Germinal center (tissue), 1 donor: ENCODE results near the gene RPL11.
A peak's percentile ranks its signal among the peaks of the same experiment; 100 is the strongest.
"Not testable (repeated sequence)": the region's sequence is repeated elsewhere in the genome, so short reads cannot be mapped to it uniquely, and the experiment has no call there.

ENCODE experiments used
- DNase-seq: peaks from one replicate; pipeline ENCODE4 v3.0.0; 2012; ENCODE audit warnings: mixed read lengths, low spot score

Gene RPL11

DNA sequence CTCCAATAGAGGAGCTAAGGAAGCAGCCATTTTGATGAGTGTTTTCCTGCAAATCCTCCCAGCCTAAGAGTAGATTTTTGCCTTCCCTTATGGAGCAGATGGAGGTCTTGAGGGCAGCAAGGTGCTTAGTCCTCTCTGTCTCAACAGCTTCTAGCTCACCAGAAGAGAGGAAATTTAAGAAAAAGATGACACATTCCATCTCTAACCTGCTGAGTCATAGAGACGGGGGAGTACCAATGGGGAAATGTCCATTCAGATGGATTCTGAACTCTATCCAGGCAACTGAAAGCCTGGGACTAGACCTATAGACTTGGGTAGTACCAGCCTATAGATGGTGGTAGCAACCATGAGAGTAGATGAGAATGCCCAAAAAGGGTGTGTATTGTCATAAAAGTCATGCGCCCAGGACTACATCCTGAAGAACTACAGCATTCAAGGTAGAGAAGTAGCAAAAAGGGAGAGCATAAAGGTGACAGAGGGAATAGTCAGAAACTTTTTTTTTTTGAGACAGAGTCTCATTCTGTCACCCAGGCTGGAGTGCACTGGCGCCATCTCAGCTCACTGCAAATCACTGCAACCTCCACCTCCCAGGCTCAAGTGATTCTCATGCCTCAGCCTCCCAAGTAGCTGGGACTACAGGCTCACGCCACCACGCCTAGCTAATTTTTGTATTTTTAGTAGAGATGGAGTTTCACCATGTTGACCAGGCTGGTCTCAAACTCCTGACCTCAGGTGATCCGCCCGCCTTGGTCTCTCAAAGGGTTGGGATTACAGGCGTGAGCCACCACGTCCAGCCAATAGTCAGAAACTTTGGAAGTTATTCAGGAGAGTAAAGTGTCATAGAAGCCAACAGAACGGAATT, 41.0 kb downstream of the RPL11 start:
- DNase-seq = no peak

DNA sequence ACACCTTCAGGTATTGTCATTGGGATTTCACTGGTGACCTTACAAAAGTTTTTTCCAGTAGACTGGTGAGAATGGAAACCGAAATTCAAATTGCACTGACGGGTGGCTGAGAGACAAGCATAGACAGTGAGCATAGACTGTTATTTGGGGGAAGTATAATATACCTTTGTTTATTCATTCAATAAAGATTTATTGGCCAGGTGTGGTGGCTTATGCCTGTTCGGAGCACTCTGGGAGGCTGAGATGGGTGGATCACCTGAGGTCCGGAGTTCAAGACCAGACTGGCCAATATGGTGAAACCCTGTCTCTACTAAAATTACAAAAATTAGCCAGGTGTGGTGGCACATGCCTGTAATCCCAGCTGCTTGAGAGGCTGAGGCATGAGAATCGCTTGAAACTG, 41.7 kb downstream of the RPL11 start:
- DNase-seq = not testable (repeated sequence)

DNA sequence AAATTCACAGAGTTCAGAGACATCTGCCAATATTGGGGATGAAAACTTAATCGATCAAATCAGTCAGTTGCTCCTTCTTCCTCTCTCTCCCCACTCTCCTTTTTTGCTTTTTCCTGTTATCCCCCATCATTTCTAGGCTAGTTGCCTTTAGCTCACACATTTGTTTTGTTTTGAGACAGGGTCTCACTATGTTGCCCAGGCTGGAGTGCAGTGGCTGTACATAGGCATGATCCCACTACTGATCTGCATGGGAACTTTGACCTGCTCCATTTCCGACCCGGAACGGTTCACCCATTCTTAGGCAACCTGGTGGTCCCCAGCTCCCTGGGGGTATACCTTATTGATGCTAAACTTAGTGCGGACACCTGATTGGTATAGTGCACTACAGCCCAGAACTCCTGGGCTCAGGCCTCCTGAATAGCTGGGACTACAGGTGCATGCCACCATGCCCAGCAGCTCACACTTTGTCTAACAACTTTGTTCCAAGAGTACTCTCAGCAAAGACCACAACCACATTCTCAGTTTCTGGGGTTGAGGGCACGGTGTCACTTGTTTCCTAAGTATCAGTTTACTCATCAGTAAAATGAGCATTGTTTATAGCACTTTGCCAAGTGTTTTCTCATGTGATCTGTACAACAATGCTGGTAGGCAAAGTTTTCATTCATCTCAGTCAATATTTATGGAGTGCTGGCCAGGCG, 45.0 kb downstream of the RPL11 start:
- no peak for DNase-seq

DNA sequence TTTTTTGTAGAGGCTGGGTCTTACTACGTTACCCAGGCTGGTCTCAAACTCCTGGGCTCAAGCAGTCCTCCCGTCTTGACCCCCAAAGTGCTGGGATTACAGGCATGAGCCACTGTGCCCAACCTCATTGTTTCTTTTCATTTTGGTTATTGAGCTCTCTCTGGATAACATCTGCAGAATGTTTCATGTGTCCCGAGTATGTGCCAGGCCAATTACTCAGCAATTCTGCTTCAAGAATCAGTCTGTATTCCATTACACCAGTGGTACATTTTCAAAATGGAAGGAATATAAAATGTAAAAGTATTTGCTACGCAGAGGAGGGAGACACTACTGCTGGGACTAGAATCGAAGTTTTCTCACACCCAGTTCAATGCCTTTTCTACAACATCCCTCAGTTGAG, 50.0 kb downstream of the RPL11 start:
- no peak for DNase-seq

DNA sequence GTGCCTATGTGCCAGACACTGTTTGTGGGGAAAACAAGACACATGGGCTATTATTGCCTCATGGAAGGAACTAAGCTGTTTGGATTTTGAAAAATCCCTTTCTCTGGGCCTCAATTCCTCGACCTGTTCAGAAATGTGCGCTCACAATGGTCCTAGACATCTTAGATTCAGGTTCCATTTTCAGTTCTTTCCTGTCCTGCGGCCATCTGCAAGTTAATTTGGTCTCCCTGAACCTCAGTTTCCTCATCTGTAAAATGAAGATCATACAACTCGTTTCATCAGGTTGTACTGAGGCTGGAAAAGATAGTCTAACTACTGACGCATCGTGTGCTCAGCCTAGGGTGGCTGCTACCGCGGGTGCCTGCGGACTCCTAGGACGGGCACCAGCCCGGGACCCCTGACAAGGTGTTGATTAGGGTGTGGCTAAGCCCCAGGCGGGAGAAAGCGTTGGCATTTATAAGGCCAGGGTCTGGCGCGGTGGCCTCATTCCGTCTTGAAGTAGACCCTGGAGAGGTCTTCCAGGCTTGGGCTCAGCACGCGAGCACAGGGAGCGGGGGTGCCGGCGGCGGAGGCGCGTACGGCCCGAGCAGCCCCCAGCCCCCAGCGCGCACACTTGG, 51.2 kb downstream of the RPL11 start:
- no peak for DNase-seq

DNA sequence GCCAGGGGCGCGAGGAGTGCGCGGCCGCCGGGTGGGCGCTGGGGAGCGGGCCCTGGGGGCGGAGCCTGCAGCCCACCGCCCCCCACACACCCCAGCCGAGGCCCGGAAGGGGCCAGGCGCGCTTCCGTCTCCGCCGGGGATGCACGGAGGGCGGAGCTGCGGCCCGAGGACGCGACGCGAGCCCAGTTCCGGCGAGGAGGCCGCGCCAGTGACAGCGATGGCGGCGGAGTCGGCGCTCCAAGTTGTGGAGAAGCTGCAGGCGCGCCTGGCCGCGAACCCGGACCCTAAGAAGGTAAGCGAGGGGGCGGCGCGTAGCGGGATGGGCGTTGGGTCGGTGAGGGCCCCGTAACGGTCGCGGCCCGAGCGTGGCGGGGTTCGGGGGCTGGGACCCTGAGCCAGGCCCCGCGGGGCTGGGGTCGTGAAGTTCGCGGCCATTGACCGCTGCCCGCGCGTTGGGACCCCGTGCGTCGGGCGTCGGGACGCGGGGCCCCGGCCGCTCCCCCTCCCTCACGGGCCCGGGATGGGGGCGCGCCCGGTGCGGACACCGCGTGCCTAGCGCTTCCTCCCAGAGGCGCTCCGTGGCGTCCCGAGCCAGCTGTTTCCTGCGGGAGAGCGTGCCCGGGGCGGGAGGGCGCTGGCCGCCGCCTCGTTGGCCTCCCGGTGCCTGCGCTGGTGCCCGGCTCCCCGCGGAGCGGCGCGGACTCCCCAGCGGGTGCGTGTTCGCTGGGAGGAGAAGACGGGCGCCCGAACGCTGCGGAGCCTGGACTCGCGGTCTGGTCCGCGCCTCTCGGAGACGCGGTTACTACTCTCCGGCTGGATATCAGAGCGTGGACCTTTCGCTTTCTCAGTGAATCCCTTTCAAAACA, 51.9 kb downstream of the RPL11 start, which contains the start of gene ELOA:
ELOA (plus strand) TSS at position 185 of the 866 bp plus-strand sequence; CDS start at position 218, 33 bp downstream.
- peak; percentile 88 for DNase-seq

DNA sequence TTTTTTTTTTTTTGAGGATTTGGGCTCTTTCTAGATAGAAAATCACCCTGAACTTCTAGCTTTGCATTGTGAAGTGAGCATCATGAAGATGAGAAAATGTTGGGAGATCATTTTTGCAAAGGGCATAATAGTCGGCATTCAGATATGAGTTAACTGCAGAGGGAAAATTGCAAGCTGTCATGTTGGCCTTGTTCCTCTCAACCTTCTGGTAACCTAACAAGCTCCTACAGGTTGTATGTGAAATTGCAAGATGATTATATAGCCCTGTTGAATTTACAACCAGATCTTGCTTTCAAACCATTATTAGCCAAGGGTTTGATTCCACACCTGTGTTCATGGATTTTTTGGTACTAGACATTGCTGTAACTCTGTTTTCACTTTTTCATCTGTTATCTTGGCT, 53.9 kb downstream of the RPL11 start:
- peak; percentile 70 for DNase-seq
